ES-I3 (cell line): Measurements from ENCODE around the gene PARD6G.
"Not testable (repeated sequence)": the region's sequence is repeated elsewhere in the genome, so short reads cannot be mapped to it uniquely, and the experiment has no call there.

Experiments used
- H3K36me3 ChIP-seq: 2 replicates; pipeline ENCODE4 v1.6.1; 2013; ENCODE audit warnings: mild to moderate bottlenecking, low read length, control low read depth, moderate library complexity; ENCODE audit not compliant: insufficient read depth
- H3K4me1 ChIP-seq: 2 replicates; pipeline ENCODE4 v1.6.1; 2013; ENCODE audit warnings: mild to moderate bottlenecking, control low read depth, low read length; ENCODE audit not compliant: insufficient read depth
- H3K9ac ChIP-seq: 2 replicates; pipeline ENCODE4 v1.6.1; 2013; ENCODE audit warnings: low read depth, mild to moderate bottlenecking, low read length, moderate library complexity
- H3K9me3 ChIP-seq: 2 replicates; pipeline ENCODE4 v1.6.1; 2013; ENCODE audit warnings: mild to moderate bottlenecking, low read length, moderate library complexity; ENCODE audit not compliant: control insufficient read depth, insufficient read depth

Gene PARD6G, protein sequence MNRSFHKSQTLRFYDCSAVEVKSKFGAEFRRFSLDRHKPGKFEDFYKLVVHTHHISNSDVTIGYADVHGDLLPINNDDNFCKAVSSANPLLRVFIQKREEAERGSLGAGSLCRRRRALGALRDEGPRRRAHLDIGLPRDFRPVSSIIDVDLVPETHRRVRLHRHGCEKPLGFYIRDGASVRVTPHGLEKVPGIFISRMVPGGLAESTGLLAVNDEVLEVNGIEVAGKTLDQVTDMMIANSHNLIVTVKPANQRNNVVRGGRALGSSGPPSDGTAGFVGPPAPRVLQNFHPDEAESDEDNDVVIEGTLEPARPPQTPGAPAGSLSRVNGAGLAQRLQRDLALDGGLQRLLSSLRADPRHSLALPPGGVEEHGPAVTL

DNA sequence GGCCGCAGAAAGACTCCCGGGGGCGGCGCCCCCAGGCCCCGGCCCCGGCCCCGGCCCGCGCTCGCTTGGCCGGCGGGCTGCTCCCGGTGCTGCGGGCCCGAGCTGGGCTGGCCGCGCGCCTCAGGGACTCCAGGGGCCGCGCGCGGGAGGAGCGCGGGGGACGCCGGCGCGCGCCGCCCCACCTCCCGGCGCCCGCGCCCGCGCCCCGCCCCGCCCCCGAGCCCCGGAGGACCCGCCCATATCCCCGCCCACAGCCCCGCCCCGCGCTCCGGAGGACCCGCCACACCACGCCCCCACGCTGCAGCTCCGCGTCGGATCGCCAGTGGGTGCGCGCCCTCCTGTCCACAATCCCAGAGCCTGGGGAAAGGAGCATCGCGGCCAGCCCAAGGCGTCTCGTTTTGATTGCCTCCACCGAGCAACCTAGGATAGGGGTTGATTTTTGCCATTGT is at the start of gene PARD6G:
Gene PARD6G, minus strand, starts transcription at position 122 of the 449 bp plus-strand sequence. CDS start 166 bp downstream, outside the sequence.
- no peaks in the 10 kb centered on the region for H3K4me1 ChIP-seq
- no peaks in the 10 kb centered on the region for H3K9me3 ChIP-seq
- H3K9ac ChIP-seq, result peak within 1 kb of the TSS; percentile 89

DNA sequence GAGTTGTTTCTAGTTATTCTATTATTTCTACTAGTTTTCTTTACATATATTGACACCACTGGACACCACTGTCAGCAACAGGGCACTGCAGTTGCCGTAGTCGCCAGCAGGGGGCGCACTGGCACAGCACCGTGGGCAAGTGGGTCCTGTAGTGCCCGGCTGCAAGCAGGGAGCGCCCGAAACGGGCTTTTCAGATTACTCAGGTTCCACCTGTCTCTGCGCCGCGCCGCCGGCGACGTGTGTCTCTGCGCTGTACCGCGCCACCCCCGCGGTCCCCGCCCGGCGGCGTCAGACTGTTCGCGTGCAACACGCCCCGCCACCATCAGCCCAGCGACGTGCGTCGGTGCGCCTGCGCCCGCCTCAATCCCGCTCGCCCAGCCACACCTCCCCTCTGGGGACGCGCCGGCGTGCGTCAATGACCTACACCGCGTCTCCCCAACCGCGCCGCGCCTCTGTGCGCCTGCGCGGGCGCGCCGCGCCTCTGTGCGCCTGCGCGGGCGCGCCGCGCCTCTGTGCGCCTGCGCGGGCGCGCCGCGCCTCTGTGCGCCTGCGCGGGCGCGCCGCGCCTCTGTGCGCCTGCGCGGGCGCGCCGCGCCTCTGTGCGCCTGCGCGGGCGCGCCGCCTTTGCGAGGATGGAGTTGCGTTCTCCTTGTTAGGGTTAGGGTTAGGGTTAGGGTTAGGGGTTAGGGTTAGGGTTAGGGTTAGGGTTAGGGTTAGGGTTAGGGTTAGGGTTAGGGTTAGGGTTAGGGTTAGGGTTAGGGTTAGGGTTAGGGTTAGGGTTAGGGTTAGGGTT is 15.1 kb upstream of the PARD6G start:
- not testable (repeated sequence) for H3K9ac ChIP-seq, H3K36me3 ChIP-seq, H3K9me3 ChIP-seq, H3K4me1 ChIP-seq

More for the DNA sequence above, at the start of gene PARD6G:
- no peaks in the 10 kb centered on the region for H3K36me3 ChIP-seq

DNA sequence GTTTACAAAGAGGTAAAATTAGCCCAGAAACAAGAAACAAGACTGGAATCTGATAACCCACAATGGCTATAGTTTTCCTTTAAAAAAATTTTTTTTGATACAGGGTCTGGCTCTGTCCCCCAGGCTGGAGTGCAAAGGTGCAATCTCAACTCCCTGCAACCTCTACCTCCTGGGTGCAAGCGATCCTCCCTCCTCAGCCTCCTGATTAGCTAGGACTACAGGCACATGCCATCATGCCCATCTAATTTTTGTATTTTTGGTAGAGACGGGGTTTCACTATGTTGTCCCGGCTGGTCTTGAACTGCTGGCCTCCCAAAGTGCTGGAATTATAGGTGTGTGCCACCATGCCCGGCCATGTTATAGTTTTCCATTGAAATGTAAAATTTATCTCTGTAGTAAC is 12.3 kb upstream of the PARD6G start:
- H3K9me3 ChIP-seq, result no peaks in the 10 kb centered on the region
- no peaks in the 10 kb centered on the region for H3K36me3 ChIP-seq
- no peak overlapping the region for H3K9ac ChIP-seq
- H3K4me1 ChIP-seq, result no peaks in the 10 kb centered on the region

DNA sequence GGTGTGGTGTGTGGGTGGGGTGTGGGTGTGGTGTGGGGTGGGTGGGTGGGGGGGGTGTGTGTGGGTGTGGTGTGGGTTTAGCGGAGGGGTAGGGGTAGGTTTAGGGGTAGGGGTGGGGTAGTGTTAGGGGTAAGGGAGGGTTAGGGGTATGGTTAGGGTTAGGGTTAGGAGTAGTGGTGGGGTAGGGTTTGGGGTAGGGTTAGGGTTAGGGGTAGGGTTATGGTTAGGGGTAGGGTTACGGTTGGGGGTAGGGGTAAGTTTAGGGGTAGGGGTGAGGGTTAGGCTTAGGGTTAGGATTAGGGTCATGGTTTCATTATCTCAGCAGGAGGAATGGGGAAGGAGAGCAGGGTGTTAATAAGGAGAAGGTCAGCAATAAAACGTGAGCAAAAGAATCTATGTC is 11.3 kb upstream of the PARD6G start:
- Histone ChIP-seq H3K36me3 (no peaks in the 10 kb centered on the region), H3K9ac (no peak overlapping the region), H3K9me3 (no peaks in the 10 kb centered on the region), H3K4me1 (no peaks in the 10 kb centered on the region)

DNA sequence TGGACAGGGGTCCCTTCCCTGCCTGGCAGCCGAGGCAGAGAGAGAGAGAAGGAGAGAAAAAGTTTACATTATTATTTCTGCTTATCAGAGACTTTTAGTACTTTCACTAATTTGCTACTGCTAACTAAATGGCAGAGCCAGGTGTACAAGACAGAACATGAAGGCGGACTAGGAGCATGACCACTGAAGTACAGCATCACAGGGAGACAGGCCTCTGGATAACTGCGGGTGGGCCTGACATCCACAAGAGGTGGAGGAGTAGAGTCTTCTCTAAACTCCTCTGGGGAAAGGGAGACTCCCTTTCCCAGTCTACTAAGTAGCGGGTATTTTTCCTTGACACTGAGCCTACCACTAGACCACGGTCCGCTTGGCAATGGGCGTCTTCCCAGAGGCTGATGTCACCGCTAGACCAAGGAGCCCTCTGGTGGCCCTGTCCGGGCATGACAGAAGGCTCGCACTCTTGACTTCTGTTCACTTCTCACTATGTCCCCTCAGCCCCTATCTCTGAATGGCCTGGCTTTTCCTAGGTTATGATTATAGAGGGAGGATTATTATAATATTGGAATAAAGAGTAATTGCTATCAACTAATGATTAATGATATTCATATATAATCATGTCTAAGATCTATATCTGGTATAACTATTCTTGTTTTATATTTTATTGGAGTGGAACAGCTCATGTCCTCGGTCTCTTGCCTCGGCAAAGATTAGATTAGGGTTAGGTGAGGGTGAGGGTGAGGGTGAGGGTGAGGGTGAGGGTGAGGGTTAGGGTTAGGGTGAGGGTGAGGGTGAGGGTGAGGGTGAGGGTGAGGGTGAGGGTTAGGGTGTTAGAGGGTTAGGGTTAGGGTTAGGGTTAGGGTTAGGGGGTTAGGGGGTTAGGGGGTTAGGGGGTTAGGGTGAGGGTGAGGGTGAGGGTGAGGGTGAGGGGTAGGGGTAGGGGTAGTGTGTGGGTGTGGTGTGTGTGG is 10.5 kb upstream of the PARD6G start:
- H3K9ac ChIP-seq, H3K9me3 ChIP-seq, H3K4me1 ChIP-seq, H3K36me3 ChIP-seq: not testable (repeated sequence)

DNA sequence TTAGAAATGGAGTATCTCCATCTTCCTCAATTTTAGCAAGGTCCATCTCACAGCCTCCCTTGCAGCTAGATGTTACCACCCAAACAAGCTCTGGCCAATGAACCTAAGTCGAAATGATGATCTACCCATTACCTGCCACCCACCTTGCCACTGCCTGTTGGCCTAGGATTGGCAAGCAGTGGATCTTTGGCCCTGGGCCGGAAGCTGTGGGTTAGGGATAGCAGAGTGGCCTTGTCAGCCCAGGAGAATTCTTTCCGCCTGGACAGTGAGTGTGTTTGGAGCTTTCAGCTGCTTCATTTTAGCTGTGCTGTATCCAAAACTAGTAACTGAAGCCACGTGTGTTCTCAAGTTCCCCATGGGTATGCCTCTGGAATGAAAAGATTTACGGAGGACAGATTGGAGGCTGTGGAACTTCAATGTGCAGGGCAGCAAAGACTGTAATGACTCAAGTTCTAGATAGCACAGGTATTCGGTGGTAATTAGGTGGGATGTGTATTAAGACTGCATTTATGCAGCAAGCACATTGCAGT is 7.7 kb upstream of the PARD6G start:
- Histone ChIP-seq H3K9ac (no peak overlapping the region), H3K9me3 (no peaks in the 10 kb centered on the region), H3K36me3 (no peaks in the 10 kb centered on the region), H3K4me1 (no peaks in the 10 kb centered on the region)

DNA sequence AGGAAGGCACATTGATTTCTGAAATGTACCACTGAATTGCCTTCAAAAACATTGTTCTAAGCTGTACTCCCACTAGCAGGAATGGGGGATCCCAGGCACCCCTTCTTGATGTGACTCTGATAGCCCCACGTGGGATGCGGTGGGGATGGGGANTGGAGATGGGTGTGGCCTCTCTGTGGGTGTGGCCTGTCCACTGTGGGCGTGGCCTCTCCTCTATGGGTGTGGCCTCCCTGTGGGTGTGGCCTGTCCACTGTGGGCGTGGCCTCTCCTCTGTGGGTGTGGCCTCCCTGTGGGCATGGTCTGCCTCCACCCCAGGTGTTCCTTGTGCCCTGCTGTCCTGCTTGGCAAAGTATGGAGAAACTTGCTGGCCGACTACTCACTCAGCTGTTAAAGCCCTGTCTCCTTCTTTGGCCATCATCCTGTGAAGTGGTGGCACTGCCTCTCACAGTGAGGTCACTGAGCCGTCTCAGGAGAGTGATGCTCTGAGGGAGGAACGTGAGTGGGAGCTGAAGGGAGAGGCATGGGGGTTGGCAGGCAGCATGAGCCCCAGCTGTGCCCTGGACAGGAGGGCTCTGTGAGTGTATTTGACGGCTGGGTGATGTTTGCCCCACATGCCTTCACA is 6.7 kb upstream of the PARD6G start:
- H3K9me3 ChIP-seq, result no peaks in the 10 kb centered on the region
- no peaks in the 10 kb centered on the region for H3K36me3 ChIP-seq
- no peaks in the 10 kb centered on the region for H3K4me1 ChIP-seq
- H3K9ac ChIP-seq, result no peak overlapping the region

GRCh38 chr18:80253236-80253635 is 5.9 kb upstream of the PARD6G start:
- no peaks in the 10 kb centered on the region for H3K9me3 ChIP-seq
- no peak overlapping the region for H3K9ac ChIP-seq
- H3K4me1 ChIP-seq, result no peaks in the 10 kb centered on the region
- H3K36me3 ChIP-seq, result no peaks in the 10 kb centered on the region

GRCh38 chr18:80252136-80252535 is 4.8 kb upstream of the PARD6G start:
- Histone ChIP-seq H3K9me3 (no peaks in the 10 kb centered on the region), H3K4me1 (no peaks in the 10 kb centered on the region), H3K9ac (no peak overlapping the region)

GRCh38 chr18:80251700-80252099 is 4.4 kb upstream of the PARD6G start:
- Histone ChIP-seq H3K9me3 (no peaks in the 10 kb centered on the region), H3K9ac (no peak overlapping the region), H3K4me1 (no peaks in the 10 kb centered on the region), H3K36me3 (no peaks in the 10 kb centered on the region)

More at GRCh38 chr18:80252136-80252535, 4.8 kb upstream of the PARD6G start:
- H3K36me3 ChIP-seq, result no peaks in the 10 kb centered on the region

- Histone ChIP-seq H3K36me3 (no peaks in the 10 kb centered on the region), H3K9me3 (no peaks in the 10 kb centered on the region)
These were observed 3.5 kb upstream of the PARD6G start for GRCh38 chr18:80250740-80251364.

DNA sequence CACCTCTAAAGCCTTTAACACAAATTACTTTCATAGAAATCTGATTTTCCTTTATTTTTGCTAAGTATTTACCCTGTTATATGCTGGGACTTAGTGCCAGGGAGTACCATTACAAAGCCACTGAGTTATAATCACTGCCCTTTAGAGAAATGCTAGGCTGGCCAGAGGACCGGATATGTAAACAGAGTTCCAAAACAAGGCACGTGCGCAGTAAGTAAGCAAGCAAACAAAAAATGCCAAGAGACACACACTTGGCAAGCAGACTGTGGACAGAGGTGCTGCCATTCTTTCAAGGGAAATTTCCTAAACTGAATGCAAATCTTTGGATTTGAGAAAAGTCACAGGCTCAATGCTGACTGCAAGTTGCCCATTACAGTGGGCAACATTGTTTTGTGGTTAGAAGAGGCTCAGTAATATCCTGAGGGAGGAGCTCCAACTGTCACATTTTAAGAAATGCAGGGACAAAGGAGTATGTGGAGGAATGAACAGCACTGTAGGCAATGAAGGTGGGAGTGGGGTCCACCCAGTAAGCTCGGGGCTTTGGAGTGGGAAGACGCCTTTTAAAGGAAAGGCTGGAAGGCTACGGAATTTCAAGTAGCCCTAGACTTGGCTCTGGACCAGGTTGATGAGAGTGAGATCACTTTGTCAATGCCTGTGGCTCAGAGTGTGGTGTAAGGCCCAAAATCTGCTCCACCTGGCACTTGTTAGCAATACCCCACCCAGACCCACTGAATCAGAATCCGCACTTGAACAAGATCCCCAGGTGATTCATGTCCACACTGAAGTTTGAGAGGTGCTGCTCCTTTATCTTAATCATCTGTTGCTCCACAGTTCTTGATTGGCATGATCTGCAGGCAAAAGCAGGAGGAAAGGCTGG is 2.1 kb upstream of the PARD6G start:
- H3K36me3 ChIP-seq, result no peaks in the 10 kb centered on the region
- H3K9me3 ChIP-seq, result no peaks in the 10 kb centered on the region
- H3K4me1 ChIP-seq, result no peaks in the 10 kb centered on the region
- H3K9ac ChIP-seq, result no peak overlapping the region

More at GRCh38 chr18:80250740-80251364, 3.5 kb upstream of the PARD6G start:
- no peaks in the 10 kb centered on the region for H3K4me1 ChIP-seq
- no peak overlapping the region for H3K9ac ChIP-seq
